ENCODE data around the gene DOCK8.
A peak's percentile ranks its signal among the peaks of the same experiment; 100 is the strongest.
"Not testable (repeated sequence)": the region's sequence is repeated elsewhere in the genome, so short reads cannot be mapped to it uniquely, and the experiment has no call there.

DOCK8 gene

DNA sequence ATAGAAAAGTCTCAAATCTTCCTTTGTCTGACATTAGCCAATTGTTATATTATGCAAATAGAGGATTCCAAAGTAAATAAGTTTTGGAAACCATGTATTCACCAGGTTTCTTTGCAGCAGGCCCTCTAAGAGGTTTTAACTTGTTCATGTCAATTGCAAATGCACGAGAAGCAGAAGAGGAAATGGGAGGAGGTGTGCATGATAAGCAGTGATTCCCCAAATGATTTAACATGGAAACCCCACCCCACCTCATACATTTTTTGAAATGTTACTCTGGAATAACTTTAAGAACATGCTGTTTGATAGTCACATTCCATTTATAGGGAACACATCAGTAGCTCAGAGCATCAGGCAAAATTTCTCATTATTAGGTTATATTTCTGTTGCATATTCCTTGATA is 190.7 kb downstream of the DOCK8 start:
- no peaks in the 10 kb centered on the region for H3K4me1 Mint-ChIP-seq (ENCODE audit: low read depth)
- peaks cover 85% of the 10 kb centered on the region for H3K36me3 Mint-ChIP-seq (ENCODE audit: low read depth)
- H3K4me3 Mint-ChIP-seq = no peak overlapping the region
- no peaks in the 10 kb centered on the region for H3K27me3 Mint-ChIP-seq
- H3K9me3 Mint-ChIP-seq = no peaks in the 10 kb centered on the region
- no peak overlapping the region for H3K27ac Mint-ChIP-seq

DNA sequence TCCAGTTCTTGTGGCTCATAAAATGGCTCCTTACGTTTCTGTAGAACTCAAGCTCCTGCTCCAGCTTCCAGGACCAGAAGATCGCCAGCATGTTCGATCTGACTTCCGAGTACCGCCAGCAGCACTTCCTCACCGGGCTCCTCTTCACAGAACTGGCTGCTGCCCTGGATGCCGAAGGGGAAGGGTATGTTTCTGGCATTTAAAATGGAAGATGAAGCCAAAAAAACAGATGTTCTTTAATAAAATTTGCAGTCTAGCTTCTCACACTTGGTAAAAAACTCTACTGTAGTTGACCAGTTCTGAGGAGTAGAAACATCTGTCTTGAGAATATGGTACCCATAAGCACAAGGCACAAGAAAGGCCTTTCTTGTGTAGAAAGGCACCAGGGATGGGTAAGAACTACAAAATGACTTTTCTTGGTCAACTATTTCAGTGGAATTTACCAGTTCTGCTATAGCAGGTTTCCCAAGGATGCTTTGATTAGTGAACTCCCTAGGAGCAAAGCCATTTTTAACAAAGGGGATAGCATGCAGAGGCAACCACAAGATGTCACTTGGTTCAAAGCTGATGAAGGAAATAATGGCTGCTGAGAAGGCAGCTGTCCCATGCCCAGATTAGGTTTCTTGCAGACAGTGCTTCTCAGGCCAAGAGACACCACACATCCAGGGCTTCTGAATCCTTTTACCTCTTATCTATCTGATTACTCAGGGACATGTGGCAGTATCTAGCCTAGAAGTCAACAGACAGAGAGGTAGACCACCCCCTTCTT is 192.4 kb downstream of the DOCK8 start:
- H3K4me3 Mint-ChIP-seq = no peak overlapping the region
- H3K9me3 Mint-ChIP-seq = no peaks in the 10 kb centered on the region
- H3K27me3 Mint-ChIP-seq = no peaks in the 10 kb centered on the region
- H3K4me1 Mint-ChIP-seq (ENCODE audit: low read depth) = no peaks in the 10 kb centered on the region
- H3K27ac Mint-ChIP-seq = no peak overlapping the region
- H3K36me3 Mint-ChIP-seq (ENCODE audit: low read depth) = peaks cover 85% of the 10 kb centered on the region

DNA sequence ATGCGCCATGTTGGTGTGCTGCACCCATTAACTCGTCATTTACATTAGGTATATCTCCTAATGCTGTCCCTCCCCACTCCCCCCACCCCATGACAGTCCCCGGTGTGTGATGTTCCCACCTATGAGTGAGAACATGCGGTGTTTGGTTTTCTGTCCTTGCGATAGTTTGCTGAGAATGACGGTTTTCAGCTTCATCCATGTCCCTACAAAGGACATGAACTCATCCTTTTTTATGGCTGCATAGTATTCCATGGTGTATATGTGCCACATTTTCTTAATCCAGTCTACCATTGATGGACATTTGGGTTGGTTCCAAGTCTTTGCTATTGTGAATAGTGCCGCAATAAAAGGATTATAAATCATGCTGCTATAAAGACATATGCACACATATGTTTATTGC is 195.0 kb downstream of the DOCK8 start:
- not testable (repeated sequence) for H3K9me3 Mint-ChIP-seq; H3K27me3 Mint-ChIP-seq; H3K4me3 Mint-ChIP-seq; H3K4me1 Mint-ChIP-seq (ENCODE audit: low read depth); H3K27ac Mint-ChIP-seq
- peaks cover 79% of the 10 kb centered on the region for H3K36me3 Mint-ChIP-seq (ENCODE audit: low read depth)

DNA sequence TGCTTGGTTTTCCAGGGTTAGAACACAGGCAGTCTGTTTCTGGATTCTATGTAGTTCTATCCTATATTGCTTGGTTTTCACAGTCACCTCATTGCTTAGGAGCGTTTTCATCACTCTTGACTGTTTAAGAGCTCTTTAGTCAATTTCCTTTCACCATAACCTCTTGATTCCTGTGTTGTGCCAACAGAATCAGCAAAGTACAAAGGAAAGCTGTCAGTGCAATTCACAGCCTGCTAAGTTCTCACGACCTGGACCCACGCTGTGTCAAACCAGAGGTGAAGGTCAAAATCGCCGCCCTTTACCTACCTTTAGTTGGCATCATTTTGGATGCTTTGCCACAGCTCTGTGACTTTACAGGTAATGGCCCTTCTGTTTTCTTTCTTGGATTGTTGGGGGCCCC is 199.9 kb downstream of the DOCK8 start:
- no peaks in the 10 kb centered on the region for H3K4me1 Mint-ChIP-seq (ENCODE audit: low read depth)
- H3K27ac Mint-ChIP-seq = no peak overlapping the region
- no peaks in the 10 kb centered on the region for H3K27me3 Mint-ChIP-seq
- no peak overlapping the region for H3K4me3 Mint-ChIP-seq
- H3K36me3 Mint-ChIP-seq (ENCODE audit: low read depth) = peaks cover 69% of the 10 kb centered on the region
- H3K9me3 Mint-ChIP-seq = no peaks in the 10 kb centered on the region

DNA sequence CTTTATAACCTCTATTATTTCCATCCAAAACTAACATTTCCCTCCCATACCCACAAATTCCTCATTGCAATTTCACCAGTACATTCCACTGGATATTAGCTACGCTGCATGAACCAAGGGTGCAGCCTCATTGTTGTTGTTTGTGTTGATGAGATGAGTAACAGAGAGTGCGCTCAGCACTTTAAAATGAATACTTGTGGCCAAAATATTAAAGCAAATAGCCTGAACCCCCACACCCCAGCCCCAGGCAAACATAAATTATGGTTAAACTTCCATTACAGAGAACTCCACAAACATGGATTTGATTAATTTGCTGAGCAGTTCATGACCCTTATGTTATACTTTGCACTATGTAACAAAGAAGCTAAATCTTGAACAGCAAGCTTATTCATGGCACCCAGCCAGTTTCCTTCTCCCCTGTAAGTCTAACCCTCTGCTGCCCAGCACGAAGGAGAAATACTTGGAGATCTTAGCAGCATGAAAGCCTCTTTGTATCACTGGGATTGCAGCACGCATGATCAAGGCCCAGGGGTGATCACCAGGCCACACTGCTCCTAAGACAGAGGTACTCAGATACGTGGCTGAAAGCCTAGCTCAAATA is 205.0 kb downstream of the DOCK8 start:
- Mint-ChIP-seq H3K4me1 (ENCODE audit: low read depth) (no peaks in the 10 kb centered on the region), H3K4me3 (no peak overlapping the region), H3K27me3 (no peaks in the 10 kb centered on the region), H3K36me3 (ENCODE audit: low read depth) (peaks cover 78% of the 10 kb centered on the region), H3K27ac (no peak overlapping the region), H3K9me3 (no peaks in the 10 kb centered on the region)

DNA sequence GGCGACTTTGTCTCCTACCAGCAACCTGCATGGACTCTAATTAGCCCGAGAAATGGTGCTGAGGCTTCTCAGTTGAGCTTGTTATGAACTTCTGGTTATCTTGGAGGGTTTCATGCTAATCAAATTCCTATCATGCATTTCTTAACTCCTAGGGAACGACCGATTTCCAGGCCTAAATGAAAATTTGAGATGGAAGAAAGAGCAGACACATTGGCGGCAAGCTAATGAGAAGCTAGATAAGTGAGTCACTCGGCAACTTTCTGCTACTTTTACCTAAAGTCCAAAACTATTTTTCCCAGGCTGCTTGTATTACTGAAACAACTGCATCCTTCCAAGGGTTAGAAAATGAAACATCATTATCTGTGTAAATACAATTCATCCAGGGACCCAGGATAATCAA is 207.2 kb downstream of the DOCK8 start:
- Mint-ChIP-seq H3K27ac (no peak overlapping the region), H3K27me3 (no peaks in the 10 kb centered on the region), H3K36me3 (ENCODE audit: low read depth) (peaks cover 77% of the 10 kb centered on the region), H3K4me1 (ENCODE audit: low read depth) (no peaks in the 10 kb centered on the region), H3K4me3 (no peak overlapping the region), H3K9me3 (no peaks in the 10 kb centered on the region)

DNA sequence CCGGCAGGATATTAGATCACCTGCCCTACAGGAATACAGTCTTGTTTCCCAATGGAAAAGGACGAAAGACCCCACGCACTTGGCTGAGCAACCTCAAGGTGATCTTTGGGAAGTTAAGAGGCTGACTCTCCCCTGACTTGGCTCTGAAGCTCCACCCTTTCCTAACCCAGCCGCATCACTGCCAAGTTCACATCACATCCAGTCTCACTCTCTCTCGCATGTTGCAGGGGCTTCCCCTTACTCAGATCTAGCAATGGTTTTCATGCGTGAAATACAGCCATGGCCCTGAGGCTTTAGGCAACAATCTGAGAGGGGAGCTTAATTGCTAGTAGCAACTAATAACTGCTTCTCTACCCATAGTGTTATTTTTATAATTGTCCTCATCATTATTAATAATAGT is 211.6 kb downstream of the DOCK8 start:
- Mint-ChIP-seq H3K27ac (no peak overlapping the region), H3K4me1 (ENCODE audit: low read depth) (no peaks in the 10 kb centered on the region), H3K9me3 (no peaks in the 10 kb centered on the region), H3K36me3 (ENCODE audit: low read depth) (peaks cover 76% of the 10 kb centered on the region), H3K4me3 (no peak overlapping the region), H3K27me3 (no peaks in the 10 kb centered on the region)

DNA sequence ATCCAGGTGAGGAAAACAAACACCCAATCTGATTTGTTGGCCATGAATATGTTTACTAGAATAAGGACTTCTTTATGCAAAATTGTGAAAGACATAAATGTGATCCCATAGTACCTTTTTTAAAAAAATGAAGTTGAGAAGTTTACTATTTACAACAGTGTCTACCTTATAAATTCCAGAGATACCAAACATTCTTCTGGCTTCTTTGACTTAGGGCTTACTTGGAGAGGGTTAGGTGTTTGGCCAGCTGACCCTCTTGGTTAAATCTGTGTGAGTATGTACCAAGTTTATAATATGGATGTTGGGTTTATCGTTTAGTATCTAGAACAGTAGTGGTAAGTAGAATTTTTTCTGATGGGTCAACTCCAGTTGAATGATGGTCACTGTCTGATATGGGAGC is 212.3 kb downstream of the DOCK8 start:
- Mint-ChIP-seq H3K36me3 (ENCODE audit: low read depth) (peaks cover 74% of the 10 kb centered on the region), H3K4me1 (ENCODE audit: low read depth) (no peaks in the 10 kb centered on the region), H3K9me3 (no peaks in the 10 kb centered on the region), H3K27ac (no peak overlapping the region), H3K27me3 (no peaks in the 10 kb centered on the region), H3K4me3 (no peak overlapping the region)

DNA sequence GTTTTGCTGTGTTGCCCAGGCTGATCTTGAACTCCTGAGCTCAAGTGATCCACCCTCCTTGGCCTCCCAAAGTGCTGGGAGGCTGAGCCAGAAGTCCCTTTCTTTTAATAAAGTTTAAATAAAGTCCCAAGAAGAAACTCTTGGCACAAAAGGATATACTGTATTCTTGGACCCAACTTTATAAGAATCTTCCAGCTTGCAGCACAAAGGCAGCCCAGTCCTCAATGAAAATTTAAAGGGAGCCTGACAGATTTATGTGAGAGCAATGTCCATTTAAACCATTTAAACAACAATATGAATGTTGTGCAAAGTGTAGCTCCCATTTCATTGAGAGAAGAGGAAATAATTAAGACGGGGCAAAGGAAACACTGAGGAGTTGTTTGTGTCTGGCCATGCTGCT is 217.0 kb downstream of the DOCK8 start:
- peaks cover 78% of the 10 kb centered on the region for H3K36me3 Mint-ChIP-seq (ENCODE audit: low read depth)
- no peak overlapping the region for H3K27ac Mint-ChIP-seq
- no peaks in the 10 kb centered on the region for H3K9me3 Mint-ChIP-seq
- no peak overlapping the region for H3K4me3 Mint-ChIP-seq
- no peaks in the 10 kb centered on the region for H3K27me3 Mint-ChIP-seq
- H3K4me1 Mint-ChIP-seq (ENCODE audit: low read depth) = no peaks in the 10 kb centered on the region

DNA sequence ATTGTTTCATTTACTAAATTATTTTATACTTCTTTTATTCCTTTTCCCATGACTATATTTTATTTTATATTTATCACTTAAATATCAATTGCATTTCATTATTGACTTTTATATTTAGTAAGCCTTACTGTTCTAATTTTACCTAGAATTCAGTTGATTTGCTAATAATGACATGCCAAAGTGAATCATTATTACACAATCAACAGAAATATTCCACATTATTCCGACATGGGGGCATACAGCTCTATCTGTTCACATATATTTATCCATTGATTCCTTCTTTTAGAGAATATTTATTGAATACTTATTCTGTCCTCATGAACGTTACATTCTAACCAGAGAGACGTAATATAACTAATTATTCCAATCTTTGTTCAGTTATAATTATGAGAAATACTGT is 221.8 kb downstream of the DOCK8 start:
- Mint-ChIP-seq H3K27ac (no peak overlapping the region), H3K36me3 (ENCODE audit: low read depth) (peaks cover 80% of the 10 kb centered on the region)

DNA sequence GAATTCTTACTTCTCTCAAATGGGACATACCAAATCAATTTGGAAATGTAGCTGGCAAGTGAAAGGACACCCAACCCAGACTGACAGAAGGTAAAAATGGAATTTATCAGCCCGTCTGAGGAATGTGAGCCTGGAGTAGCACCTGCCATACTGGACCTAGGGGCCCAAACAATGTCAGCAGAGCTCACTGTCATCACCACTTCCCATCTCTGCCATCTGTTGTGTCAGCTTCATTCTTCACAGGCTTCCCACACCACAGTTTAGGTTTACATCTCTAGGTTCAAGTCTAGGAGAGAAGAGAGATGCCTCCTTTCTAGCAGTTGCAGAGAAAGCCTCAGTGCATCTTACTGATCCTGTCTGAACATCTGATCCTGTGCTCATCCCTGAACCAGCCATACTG is 222.4 kb downstream of the DOCK8 start:
- Mint-ChIP-seq H3K4me1 (ENCODE audit: low read depth) (no peaks in the 10 kb centered on the region), H3K4me3 (no peak overlapping the region), H3K27ac (no peak overlapping the region), H3K27me3 (no peaks in the 10 kb centered on the region), H3K36me3 (ENCODE audit: low read depth) (peaks cover 80% of the 10 kb centered on the region), H3K9me3 (no peaks in the 10 kb centered on the region)

More for the DNA sequence above, 221.8 kb downstream of the DOCK8 start:
- no peaks in the 10 kb centered on the region for H3K4me1 Mint-ChIP-seq (ENCODE audit: low read depth)
- H3K9me3 Mint-ChIP-seq = no peaks in the 10 kb centered on the region
- no peak overlapping the region for H3K4me3 Mint-ChIP-seq
- no peaks in the 10 kb centered on the region for H3K27me3 Mint-ChIP-seq

DNA sequence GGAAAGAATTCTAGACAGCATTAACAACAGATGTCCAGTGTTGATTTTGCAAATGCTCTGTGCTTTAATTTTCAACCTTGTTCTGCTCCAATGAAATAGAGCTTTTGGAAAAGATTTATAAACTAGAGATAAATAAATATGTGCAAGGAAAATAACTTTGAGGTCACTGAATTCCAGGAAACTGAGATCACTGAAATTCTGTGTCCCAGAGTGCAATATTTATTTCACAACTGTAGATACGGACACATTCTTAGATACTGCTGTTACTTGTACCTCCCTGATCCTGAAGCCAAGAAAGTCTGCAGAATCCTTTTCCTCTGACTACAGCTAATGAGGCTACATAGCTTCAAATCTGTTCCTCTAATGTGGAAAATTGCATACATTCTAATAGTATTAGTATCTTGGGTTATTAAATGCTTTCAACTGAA is 222.9 kb downstream of the DOCK8 start:
- Mint-ChIP-seq H3K36me3 (ENCODE audit: low read depth) (peaks cover 79% of the 10 kb centered on the region), H3K27ac (no peak overlapping the region), H3K4me1 (ENCODE audit: low read depth) (no peaks in the 10 kb centered on the region), H3K9me3 (no peaks in the 10 kb centered on the region), H3K4me3 (no peak overlapping the region), H3K27me3 (no peaks in the 10 kb centered on the region)

DNA sequence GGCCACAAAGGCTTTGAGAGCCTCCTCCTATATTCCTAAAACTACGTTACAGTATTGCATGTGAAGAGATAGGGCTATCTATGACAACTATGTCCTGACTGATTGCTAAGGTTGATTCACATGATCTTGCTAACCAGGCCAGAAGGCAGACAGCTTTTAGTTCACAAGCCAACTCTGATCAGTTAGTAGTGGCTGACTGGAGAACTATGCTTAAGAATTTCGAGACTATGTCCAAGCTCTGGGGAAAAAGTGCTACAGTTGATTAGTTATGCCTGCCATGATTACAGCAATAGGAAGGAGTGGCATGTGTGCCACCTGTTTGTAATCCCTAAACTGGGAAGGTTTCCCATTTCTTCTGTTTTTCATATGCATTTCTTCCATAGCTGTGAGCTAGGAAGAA is 223.4 kb downstream of the DOCK8 start:
- H3K36me3 Mint-ChIP-seq (ENCODE audit: low read depth) = peaks cover 78% of the 10 kb centered on the region
- no peaks in the 10 kb centered on the region for H3K9me3 Mint-ChIP-seq
- H3K27ac Mint-ChIP-seq = peak overlapping the region; percentile 28
- H3K4me3 Mint-ChIP-seq = no peak overlapping the region
- no peaks in the 10 kb centered on the region for H3K4me1 Mint-ChIP-seq (ENCODE audit: low read depth)
- no peaks in the 10 kb centered on the region for H3K27me3 Mint-ChIP-seq

DNA sequence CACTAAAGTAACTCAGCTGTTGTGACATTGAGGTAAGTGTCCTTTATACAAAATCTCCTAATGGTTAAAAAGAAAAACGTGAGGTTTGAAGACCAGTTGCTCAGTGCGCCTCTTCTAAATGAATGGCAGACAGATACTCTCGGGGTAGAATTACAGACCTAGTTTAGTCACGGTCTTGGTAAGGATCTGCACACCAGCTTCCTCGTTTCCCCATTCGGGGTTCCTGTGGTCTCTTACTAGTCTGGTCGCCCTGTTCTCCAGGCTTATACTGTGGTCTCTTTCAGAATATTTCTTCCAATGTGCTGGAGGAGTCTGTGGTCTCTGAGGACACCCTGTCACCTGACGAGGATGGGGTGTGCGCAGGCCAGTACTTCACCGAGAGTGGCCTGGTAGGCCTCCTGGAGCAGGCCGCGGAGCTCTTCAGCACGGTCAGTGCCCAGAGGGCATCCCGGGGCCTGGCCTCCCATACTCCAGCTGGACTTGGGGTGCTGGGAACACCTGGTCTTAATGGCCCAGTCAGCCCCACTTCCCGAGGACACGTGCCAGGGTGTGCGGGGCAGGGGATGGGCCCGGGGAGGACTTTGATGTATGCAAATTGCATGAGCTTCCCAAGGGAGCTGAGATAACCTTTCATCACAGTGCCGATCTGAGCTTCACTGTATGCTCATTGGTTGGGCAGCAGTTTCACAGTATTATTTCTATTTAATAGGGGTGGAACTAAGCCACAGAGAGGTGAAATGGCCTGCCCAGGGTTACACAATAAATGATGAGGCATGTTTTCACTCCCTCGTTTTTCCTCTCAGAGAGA is 224.5 kb downstream of the DOCK8 start:
- Mint-ChIP-seq H3K36me3 (ENCODE audit: low read depth) (peaks cover 79% of the 10 kb centered on the region), H3K27ac (no peak overlapping the region), H3K27me3 (no peaks in the 10 kb centered on the region), H3K4me3 (no peak overlapping the region), H3K4me1 (ENCODE audit: low read depth) (no peaks in the 10 kb centered on the region), H3K9me3 (no peaks in the 10 kb centered on the region)

DNA sequence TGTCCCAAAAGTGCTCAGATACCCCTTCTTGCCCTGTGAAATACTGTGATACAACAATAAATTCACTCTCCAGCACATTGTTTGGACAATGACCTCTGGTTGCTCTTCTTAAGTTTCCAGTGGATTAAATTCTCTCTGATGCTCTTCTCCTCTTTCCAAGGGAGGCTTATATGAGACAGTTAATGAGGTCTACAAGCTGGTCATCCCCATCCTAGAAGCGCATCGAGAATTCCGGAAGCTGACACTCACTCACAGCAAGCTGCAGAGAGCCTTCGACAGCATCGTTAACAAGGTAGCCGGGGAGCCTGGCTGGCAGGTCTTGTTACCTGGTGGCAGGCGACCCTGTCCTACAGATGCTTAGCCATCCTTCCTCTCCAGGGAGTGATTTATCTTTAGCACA is 226.5 kb downstream of the DOCK8 start:
- Mint-ChIP-seq H3K4me3 (no peak overlapping the region), H3K27ac (no peak overlapping the region), H3K9me3 (no peaks in the 10 kb centered on the region), H3K4me1 (ENCODE audit: low read depth) (peaks cover 5% of the 10 kb centered on the region), H3K27me3 (no peaks in the 10 kb centered on the region), H3K36me3 (ENCODE audit: low read depth) (peaks cover 84% of the 10 kb centered on the region)
